Liver (tissue), 3 donors: ENCODE results near the gene B9D1.

ENCODE experiments used
- CTCF ChIP-seq: fragments of 150-350 bp; IDR thresholded peaks from 2 replicates; pipeline ENCODE4 v1.5.1; 2017; ENCODE audit warnings: improper control_type of control experiment, low read depth, low read length; ENCODE audit not compliant: missing input control
- GABPA ChIP-seq, 2 donors: IDR thresholded peaks in 1 of 2; conservative IDR thresholded peaks in 1 of 2; 2 replicates each; pipeline ENCODE4 v1.6.1; 2016; ENCODE audit warnings: antibody characterized with exemption in 2 of 2, mild to moderate bottlenecking in 1 of 2, moderate library complexity in 1 of 2
- donor health status: healthy.
- donor health status: healthy.

GRCh38 chr17:19345486-19346350 is 16.8 kb downstream of the B9D1 start:
- TF ChIP-seq GABPA (IDR thresholded peaks at IDR 0.05 in 1 of 2, conservative IDR thresholded peaks at IDR 0.05 in 1 of 2) (no peak), CTCF (no peak)
